Glutamatergic neuron (in vitro differentiated cells): ENCODE results near the gene CDH15. TPM values are rescaled to one million over a fixed set of nuclear protein-coding genes. Genes with fewer than 3 reads are reported as not detected.
A peak's percentile ranks its signal among the peaks of the same experiment; 100 is the strongest.

Experiments used
- DNase-seq: peaks from one replicate; pipeline ENCODE4 v3.0.0; 2022
- H3K27ac Mint-ChIP-seq: one replicate; pipeline ENCODE4 v1.8.0; 2020; ENCODE audit warnings: mild to moderate bottlenecking, mixed read lengths, inconsistent platforms; ENCODE audit not compliant: unreplicated experiment
- H3K27me3 Mint-ChIP-seq: one replicate; pipeline ENCODE4 v1.8.0; 2020; ENCODE audit warnings: mild to moderate bottlenecking, moderate library complexity, mixed read lengths, inconsistent platforms; ENCODE audit not compliant: unreplicated experiment
- H3K36me3 Mint-ChIP-seq: one replicate; pipeline ENCODE4 v1.8.0; 2020; ENCODE audit warnings: mild to moderate bottlenecking, mixed read lengths, inconsistent platforms; ENCODE audit not compliant: unreplicated experiment
- H3K4me1 Mint-ChIP-seq: one replicate; pipeline ENCODE4 v1.8.0; 2020; ENCODE audit warnings: mild to moderate bottlenecking, low read depth, mixed read lengths, inconsistent platforms; ENCODE audit not compliant: unreplicated experiment
- H3K4me3 Mint-ChIP-seq: one replicate; pipeline ENCODE4 v1.8.0; 2020; ENCODE audit warnings: mild to moderate bottlenecking, mixed read lengths, inconsistent platforms; ENCODE audit not compliant: unreplicated experiment
- H3K9me3 Mint-ChIP-seq: one replicate; pipeline ENCODE4 v1.8.0; 2020; ENCODE audit warnings: mild to moderate bottlenecking, moderate library complexity, mixed read lengths, inconsistent platforms; ENCODE audit not compliant: unreplicated experiment
- CTCF ChIP-seq: fragments of 200-600 bp; sonication (generic); IDR thresholded peaks from one replicate; pipeline ENCODE4 v1.5.0; 2021; ENCODE audit not compliant: partially characterized antibody, unreplicated experiment
- total RNA-seq: library from RNA; stranded (reverse); fragmentation: NEBNext Ultra II Directional; extraction: Animal tissue kit (Norgen Biotek cat#: 25700); gene quantifications from one replicate; pipeline ENCODE4 v1.2.1, GENCODE V29; 2021; ENCODE audit not compliant: unreplicated experiment

CDH15 gene
- total RNA-seq, 1 donor from 2014 or later = 12.6 TPM

GRCh38 chr16:89137666-89138512 lies 33.7 kb upstream of the CDH15 start:
- H3K36me3 Mint-ChIP-seq = no peaks in the 10 kb centered on the region
- TF ChIP-seq CTCF = no peak
- peaks cover 8% of the 10 kb centered on the region for H3K4me1 Mint-ChIP-seq
- H3K4me3 Mint-ChIP-seq = no peak overlapping the region
- H3K9me3 Mint-ChIP-seq = peaks cover 7% of the 10 kb centered on the region
- peaks cover 2% of the 10 kb centered on the region for H3K27me3 Mint-ChIP-seq
- DNase-seq = peak; percentile 12
- H3K27ac Mint-ChIP-seq = no peak overlapping the region

- Mint-ChIP-seq H3K4me3 (no peak overlapping the region), H3K27me3 (peaks cover 2% of the 10 kb centered on the region), H3K36me3 (no peaks in the 10 kb centered on the region), H3K27ac (no peak overlapping the region), H3K4me1 (peaks cover 8% of the 10 kb centered on the region), H3K9me3 (peaks cover 7% of the 10 kb centered on the region)
- DNase-seq = no peak
- no peak for TF ChIP-seq CTCF
Observed at GRCh38 chr16:89138513-89138795, 33.1 kb upstream of the CDH15 start.

DNA sequence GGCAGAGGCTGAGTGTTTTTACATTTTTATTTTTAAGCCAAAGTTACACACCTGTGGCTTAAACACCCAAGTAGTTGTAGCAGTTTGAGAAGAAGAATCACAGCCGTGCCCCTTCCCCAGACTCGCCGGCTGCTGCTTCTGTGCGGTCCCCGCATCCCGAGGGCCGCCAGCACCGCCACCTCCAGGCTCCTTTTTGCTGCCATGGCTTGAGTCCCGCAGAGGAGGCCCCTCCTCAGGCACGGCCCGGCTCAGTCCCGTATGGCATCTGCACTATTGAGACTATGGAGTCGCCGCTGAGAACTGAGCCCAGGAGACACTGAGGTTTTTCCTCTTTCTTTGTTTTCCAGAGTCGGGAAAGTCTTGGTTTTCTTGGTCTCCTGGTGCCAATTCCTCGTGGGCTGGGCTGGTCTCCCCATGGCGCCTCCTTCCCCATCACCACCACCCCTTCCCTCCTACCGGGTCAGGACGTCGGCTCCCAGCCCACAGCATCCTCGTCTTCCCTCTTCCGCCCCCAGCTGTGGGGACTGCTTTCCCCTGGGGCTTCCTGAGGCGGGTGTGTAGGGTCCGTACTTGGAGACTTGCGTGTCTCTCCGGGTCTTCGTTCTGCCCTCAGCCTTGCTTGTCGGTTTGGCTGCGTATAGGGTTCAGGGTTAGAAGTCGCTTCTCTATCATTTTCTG lies 32.6 kb upstream of the CDH15 start:
- Mint-ChIP-seq H3K27ac (no peak overlapping the region), H3K27me3 (peaks cover under 1% of the 10 kb centered on the region), H3K4me3 (no peak overlapping the region), H3K4me1 (peaks cover 8% of the 10 kb centered on the region), H3K9me3 (peaks cover 7% of the 10 kb centered on the region), H3K36me3 (no peaks in the 10 kb centered on the region)
- peak; percentile 18 for DNase-seq
- TF ChIP-seq CTCF = no peak

DNA sequence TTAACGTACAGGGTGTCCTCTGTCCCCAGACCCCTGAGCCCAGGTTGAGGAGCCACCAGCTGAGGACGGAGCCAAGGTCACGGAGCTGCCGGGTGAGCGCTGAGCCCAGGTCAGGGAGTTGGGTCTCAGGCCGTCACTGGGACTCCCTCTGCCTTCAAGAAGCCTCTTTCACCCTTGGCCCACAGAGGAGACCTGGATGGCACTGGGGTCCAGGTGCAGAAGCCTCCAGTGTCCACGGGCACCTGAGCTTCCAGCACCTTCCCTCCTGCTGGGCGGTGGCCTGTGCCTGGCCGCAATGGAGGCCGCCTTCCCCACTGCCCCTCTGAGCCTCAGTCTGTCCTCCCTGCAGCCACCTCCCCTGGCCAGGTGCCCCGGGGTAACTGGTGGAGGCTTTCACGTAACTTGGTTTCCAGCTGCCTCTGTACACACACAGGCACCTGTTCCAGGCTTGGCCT lies 31.6 kb upstream of the CDH15 start:
- H3K9me3 Mint-ChIP-seq = peaks cover 7% of the 10 kb centered on the region
- no peak overlapping the region for H3K27ac Mint-ChIP-seq
- H3K36me3 Mint-ChIP-seq = no peaks in the 10 kb centered on the region
- peaks cover 4% of the 10 kb centered on the region for H3K4me1 Mint-ChIP-seq
- H3K27me3 Mint-ChIP-seq = no peaks in the 10 kb centered on the region
- TF ChIP-seq CTCF = no peak
- peak; percentile 6 for DNase-seq
- no peak overlapping the region for H3K4me3 Mint-ChIP-seq

DNA sequence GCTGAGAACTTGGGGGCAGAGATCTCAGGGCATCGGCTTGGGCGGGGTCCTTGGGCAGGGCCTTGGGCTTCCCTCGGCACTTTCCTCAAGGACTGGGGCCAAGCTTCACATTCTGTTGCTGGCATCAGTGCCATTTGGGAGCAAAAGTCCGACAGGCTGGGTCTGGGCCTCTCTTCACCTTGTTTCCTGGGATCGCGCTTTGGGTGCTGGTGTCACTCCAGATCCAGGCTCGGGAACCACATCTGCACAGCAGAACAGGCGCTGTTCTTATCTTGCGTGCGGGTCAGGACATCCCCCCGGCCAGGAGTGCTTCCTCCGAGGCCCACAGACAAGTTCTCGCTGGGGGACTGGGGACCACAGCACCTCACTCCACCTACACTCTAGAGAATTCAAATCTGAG lies 31.1 kb upstream of the CDH15 start:
- TF ChIP-seq CTCF = no peak
- no peak overlapping the region for H3K4me3 Mint-ChIP-seq
- H3K36me3 Mint-ChIP-seq = no peaks in the 10 kb centered on the region
- peaks cover 4% of the 10 kb centered on the region for H3K4me1 Mint-ChIP-seq
- peaks cover 7% of the 10 kb centered on the region for H3K9me3 Mint-ChIP-seq
- no peaks in the 10 kb centered on the region for H3K27me3 Mint-ChIP-seq
- peak; percentile 7 for DNase-seq
- H3K27ac Mint-ChIP-seq = no peak overlapping the region
